ENCODE data around the gene APEX1. TPM values are rescaled to one million over a fixed set of nuclear protein-coding genes. Genes with fewer than 3 reads are reported as not detected.
A peak's percentile ranks its signal among the peaks of the same experiment; 100 is the strongest.
"Not testable (repeated sequence)": the region's sequence is repeated elsewhere in the genome, so short reads cannot be mapped to it uniquely, and the experiment has no call there.

The APEX1 gene
- total and polyA plus RNA-seq, 5 donors = 71.5 to 95.2 (median 86.9) TPM

GRCh38 chr14:20494935-20495766 lies 40.1 kb downstream of the APEX1 start:
- no peak for ATAC-seq
- 79% methylated on average over 8 of the region's 8 CpGs for WGBS
- no peak for DNase-seq
- intact Hi-C loops (cut with DNase I) = no loop called here
- H3K4me3 ChIP-seq (ENCODE audit: low read length) = no peak overlapping the region
- H3K27me3 ChIP-seq (ENCODE audit: control insufficient read depth, insufficient read depth) = no peaks in the 10 kb centered on the region
- peaks cover 3% of the 10 kb centered on the region for H3K4me1 ChIP-seq (ENCODE audit: control insufficient read depth, insufficient read depth, low read length)
- no peak overlapping the region for H3K27ac ChIP-seq (ENCODE audit: low read length)
- no peaks in the 10 kb centered on the region for H3K9me3 ChIP-seq (ENCODE audit: control insufficient read depth, low read length)

- DNase-seq (no peak), ATAC-seq (no peak)
- H3K9me3 ChIP-seq (ENCODE audit: control insufficient read depth, low read length) = no peaks in the 10 kb centered on the region
- intact Hi-C loops (cut with DNase I) = no loop called here
- WGBS = 78% methylated on average over 2 of the region's 2 CpGs
- H3K27me3 ChIP-seq (ENCODE audit: control insufficient read depth, insufficient read depth) = no peaks in the 10 kb centered on the region
- peak overlapping the region; percentile 52 for H3K27ac ChIP-seq (ENCODE audit: low read length)
- no peak overlapping the region for H3K4me3 ChIP-seq (ENCODE audit: low read length)
- peaks cover 2% of the 10 kb centered on the region for H3K4me1 ChIP-seq (ENCODE audit: control insufficient read depth, insufficient read depth, low read length)
Measured at GRCh38 chr14:20498622-20499021, 43.6 kb downstream of the APEX1 start.

- H3K27ac ChIP-seq (ENCODE audit: low read length) = no peak overlapping the region
- H3K4me3 ChIP-seq (ENCODE audit: low read length) = no peak overlapping the region
- ATAC-seq = no peak
- no peaks in the 10 kb centered on the region for H3K27me3 ChIP-seq (ENCODE audit: control insufficient read depth, insufficient read depth)
- no peak for DNase-seq
- H3K4me1 ChIP-seq (ENCODE audit: control insufficient read depth, insufficient read depth, low read length) = peaks cover 1% of the 10 kb centered on the region
- intact Hi-C loops (cut with DNase I) = no loop called here
- WGBS = 56% methylated on average over 4 of the region's 4 CpGs
- no peaks in the 10 kb centered on the region for H3K9me3 ChIP-seq (ENCODE audit: control insufficient read depth, low read length)
Measured at GRCh38 chr14:20499108-20499507, 44.1 kb downstream of the APEX1 start.

GRCh38 chr14:20499881-20500280 lies 44.9 kb downstream of the APEX1 start:
- intact Hi-C loops (cut with DNase I) = no loop called here

GRCh38 chr14:20501346-20501745 lies 46.3 kb downstream of the APEX1 start:
- no peak overlapping the region for H3K27ac ChIP-seq (ENCODE audit: low read length)
- H3K4me1 ChIP-seq (ENCODE audit: control insufficient read depth, insufficient read depth, low read length) = peaks cover 1% of the 10 kb centered on the region
- H3K9me3 ChIP-seq (ENCODE audit: control insufficient read depth, low read length) = no peaks in the 10 kb centered on the region
- intact Hi-C loops (cut with DNase I) = no loop called here
- DNase-seq (no peak), ATAC-seq (no peak)
- no peaks in the 10 kb centered on the region for H3K27me3 ChIP-seq (ENCODE audit: control insufficient read depth, insufficient read depth)
- H3K4me3 ChIP-seq (ENCODE audit: low read length) = no peak overlapping the region
- 100% methylated on average over 2 of the region's 2 CpGs for WGBS

More at GRCh38 chr14:20499881-20500280, 44.9 kb downstream of the APEX1 start:
- Histone ChIP-seq H3K4me1 (ENCODE audit: control insufficient read depth, insufficient read depth, low read length) (peaks cover 1% of the 10 kb centered on the region), H3K27ac (ENCODE audit: low read length) (no peak overlapping the region), H3K4me3 (ENCODE audit: low read length) (no peak overlapping the region), H3K9me3 (ENCODE audit: control insufficient read depth, low read length) (no peaks in the 10 kb centered on the region), H3K27me3 (ENCODE audit: control insufficient read depth, insufficient read depth) (no peaks in the 10 kb centered on the region)
- DNase-seq = no peak
- ATAC-seq = no peak
- WGBS = 89% methylated on average over 5 of the region's 5 CpGs

- Histone ChIP-seq H3K4me1 (ENCODE audit: control insufficient read depth, insufficient read depth, low read length) (peaks cover 1% of the 10 kb centered on the region), H3K27ac (ENCODE audit: low read length) (no peak overlapping the region), H3K27me3 (ENCODE audit: control insufficient read depth, insufficient read depth) (no peaks in the 10 kb centered on the region), H3K4me3 (ENCODE audit: low read length) (no peak overlapping the region), H3K9me3 (ENCODE audit: control insufficient read depth, low read length) (no peaks in the 10 kb centered on the region)
- ATAC-seq (no peak), DNase-seq (no peak)
- whole genome bisulfite sequencing = 47% methylated on average over 6 of the region's 6 CpGs
- intact Hi-C loops (cut with DNase I) = no loop called here
Measured at GRCh38 chr14:20503898-20504297, 48.9 kb downstream of the APEX1 start.

- H3K4me1 ChIP-seq (ENCODE audit: control insufficient read depth, insufficient read depth, low read length); H3K4me3 ChIP-seq (ENCODE audit: low read length); ATAC-seq; H3K9me3 ChIP-seq (ENCODE audit: control insufficient read depth, low read length); H3K27me3 ChIP-seq (ENCODE audit: control insufficient read depth, insufficient read depth); intact Hi-C loops (cut with DNase I); H3K27ac ChIP-seq (ENCODE audit: low read length): not testable (repeated sequence)
- peak in 1 of 3 donors; percentile 53 for DNase-seq
- WGBS = 98% methylated on average over 16 of the region's 30 CpGs
Measured at GRCh38 chr14:20506276-20506675, 51.2 kb downstream of the APEX1 start.

- whole genome bisulfite sequencing = 100% methylated on average over 3 of the region's 30 CpGs
Measured at GRCh38 chr14:20506752-20507151, 51.7 kb downstream of the APEX1 start.

More at GRCh38 chr14:20506752-20507151, 51.7 kb downstream of the APEX1 start:
- intact Hi-C loops (cut with DNase I); H3K4me3 ChIP-seq (ENCODE audit: low read length); H3K4me1 ChIP-seq (ENCODE audit: control insufficient read depth, insufficient read depth, low read length); H3K9me3 ChIP-seq (ENCODE audit: control insufficient read depth, low read length); ATAC-seq; H3K27ac ChIP-seq (ENCODE audit: low read length); H3K27me3 ChIP-seq (ENCODE audit: control insufficient read depth, insufficient read depth): not testable (repeated sequence)
- peak in 1 of 3 donors; percentile 63 for DNase-seq

Other genes starting within 250 kb of the APEX1 start
- not detected for gene OR11H6, start 231.5 kb upstream of the APEX1 start, total RNA-seq
- not detected for gene OR11H6, start 231.5 kb upstream of the APEX1 start, polyA plus RNA-seq
- gene OR11H7, start 226.2 kb upstream of the APEX1 start, total RNA-seq = not detected
- not detected for gene OR11H7, start 226.2 kb upstream of the APEX1 start, polyA plus RNA-seq
- not detected for gene OR11H4, start 215.9 kb upstream of the APEX1 start, total RNA-seq
- not detected for gene OR11H4, start 215.9 kb upstream of the APEX1 start, polyA plus RNA-seq
- 10 to 100 TPM in 2 of 4 donors, 1 to 10 TPM in 2; 8.3 to 12.0 (median 9.5) TPM for gene TTC5, start 149.3 kb upstream of the APEX1 start, total RNA-seq
- 4.5 TPM for gene TTC5, start 149.3 kb upstream of the APEX1 start, polyA plus RNA-seq
- gene CCNB1IP1, start 121.9 kb upstream of the APEX1 start, total RNA-seq = 10 to 100 TPM; 41.0 to 58.2 (median 49.5) TPM
- 72.1 TPM for gene CCNB1IP1, start 121.9 kb upstream of the APEX1 start, polyA plus RNA-seq
- gene PARP2, start 111.6 kb upstream of the APEX1 start, total RNA-seq = 10 to 100 TPM; 11.9 to 17.9 (median 16.3) TPM
- 14.3 TPM for gene PARP2, start 111.6 kb upstream of the APEX1 start, polyA plus RNA-seq
- 10 to 100 TPM in 3 of 4 donors, 1 to 10 TPM in 1; 7.4 to 14.1 (median 13.1) TPM for gene TEP1, start 41.7 kb upstream of the APEX1 start, total RNA-seq
- gene TEP1, start 41.7 kb upstream of the APEX1 start, polyA plus RNA-seq = 7.9 TPM
- 1 to 10 TPM in 2 of 4 donors, under 1 TPM in 2; 0.33 to 1.7 (median 0.92) TPM for gene KLHL33, start 19.1 kb upstream of the APEX1 start, total RNA-seq
- 0.68 TPM for gene KLHL33, start 19.1 kb upstream of the APEX1 start, polyA plus RNA-seq
- 10 to 100 TPM; 17.6 to 21.9 (median 19.5) TPM for gene OSGEP, start 414 bp upstream of the APEX1 start, total RNA-seq
- gene OSGEP, start 414 bp upstream of the APEX1 start, polyA plus RNA-seq = 18.1 TPM
- gene PIP4P1, start 6.2 kb downstream of the APEX1 start, total RNA-seq = 10 to 100 TPM; 16.2 to 23.7 (median 23.4) TPM
- 21.0 TPM for gene PIP4P1, start 6.2 kb downstream of the APEX1 start, polyA plus RNA-seq
- 10 to 100 TPM in 1 of 4 donors, 1 to 10 TPM in 3; 6.2 to 17.2 (median 7.2) TPM for gene PNP, start 14.2 kb downstream of the APEX1 start, total RNA-seq
- gene PNP, start 14.2 kb downstream of the APEX1 start, polyA plus RNA-seq = 8.6 TPM
- under 1 TPM in 3 of 4 donors, not detected in 1; 0.21 to 0.31 (median 0.26) TPM for gene RNASE10, start 50.3 kb downstream of the APEX1 start, total RNA-seq
- gene RNASE10, start 50.3 kb downstream of the APEX1 start, polyA plus RNA-seq = not detected
- not detected for gene RNASE9, start 105.8 kb downstream of the APEX1 start, total RNA-seq
- not detected for gene RNASE9, start 105.8 kb downstream of the APEX1 start, polyA plus RNA-seq
- gene RNASE11, start 132.8 kb downstream of the APEX1 start, total RNA-seq = not detected
- gene RNASE11, start 132.8 kb downstream of the APEX1 start, polyA plus RNA-seq = not detected
- not detected for gene RNASE12, start 136.2 kb downstream of the APEX1 start, total RNA-seq
- not detected for gene RNASE12, start 136.2 kb downstream of the APEX1 start, polyA plus RNA-seq
- not detected for gene OR6S1, start 186.5 kb downstream of the APEX1 start, total RNA-seq
- not detected for gene OR6S1, start 186.5 kb downstream of the APEX1 start, polyA plus RNA-seq
- gene RNASE4, start 229.3 kb downstream of the APEX1 start, total RNA-seq = 10 to 100 TPM; 18.0 to 20.0 (median 19.0) TPM
- 31.3 TPM for gene RNASE4, start 229.3 kb downstream of the APEX1 start, polyA plus RNA-seq
- gene ANG, start 233.5 kb downstream of the APEX1 start, total RNA-seq = 1 to 10 TPM; 6.1 to 7.9 (median 7.1) TPM
- gene ANG, start 233.5 kb downstream of the APEX1 start, polyA plus RNA-seq = 11.0 TPM